Hypothalamus (tissue), 51 donors: ENCODE measurements around the gene AMD1.
"Not testable (repeated sequence)": the region's sequence is repeated elsewhere in the genome, so short reads cannot be mapped to it uniquely, and the experiment has no call there.

ENCODE experiments used
- DNase-seq, 51 donors: peaks; one replicate each; lab custom pipeline; 2025; lab: John Stamatoyannopoulos, UW

AMD1 gene

GRCh38 chr6:110873981-110874879, at the start of gene AMD1:
TSS of gene AMD1 (plus strand) at chr6:110874785. CDS start at chr6:110875106, 321 bp downstream.
- DNase-seq = peak; percentile 43 to 99 (median 95)

- no peak for DNase-seq
Observed at GRCh38 chr6:110826236-110827129, 48.1 kb upstream of the AMD1 start.

GRCh38 chr6:110828396-110828795, 46.2 kb upstream of the AMD1 start:
- no peak for DNase-seq

- no peak for DNase-seq
Observed at GRCh38 chr6:110831405-110831804, 43.2 kb upstream of the AMD1 start.

- no peak for DNase-seq
Observed at GRCh38 chr6:110833831-110834230, 40.8 kb upstream of the AMD1 start.

- DNase-seq = not testable (repeated sequence)
Observed at GRCh38 chr6:110835751-110836150, 38.8 kb upstream of the AMD1 start.

- DNase-seq = no peak
Observed at GRCh38 chr6:110841266-110841665, 33.3 kb upstream of the AMD1 start.

GRCh38 chr6:110849781-110850180, 24.8 kb upstream of the AMD1 start:
- DNase-seq = no peak

GRCh38 chr6:110852773-110853172, 21.8 kb upstream of the AMD1 start:
- no peak for DNase-seq

- no peak for DNase-seq
Observed at GRCh38 chr6:110853754-110854477, 20.7 kb upstream of the AMD1 start.

GRCh38 chr6:110856296-110856695, 18.3 kb upstream of the AMD1 start:
- no peak for DNase-seq

- no peak for DNase-seq
Observed at GRCh38 chr6:110858016-110858415, 16.6 kb upstream of the AMD1 start.

- DNase-seq = no peak
Observed at GRCh38 chr6:110858562-110859214, 15.9 kb upstream of the AMD1 start.

GRCh38 chr6:110859335-110859792, 15.2 kb upstream of the AMD1 start:
- DNase-seq = peak in 4 of 51 donors; percentile 4 to 19 (median 7)

GRCh38 chr6:110864824-110865223, 9.8 kb upstream of the AMD1 start:
- DNase-seq = no peak

- peak in 21 of 51 donors; percentile 13 to 82 (median 49) for DNase-seq
Observed at GRCh38 chr6:110874880-110875547, 429 bp downstream of the AMD1 start.

- DNase-seq = peak in 33 of 51 donors; percentile 17 to 81 (median 47)
Observed at GRCh38 chr6:110875548-110876169, 1.1 kb downstream of the AMD1 start.

GRCh38 chr6:110876170-110876773, 1.7 kb downstream of the AMD1 start:
- DNase-seq = peak in 50 of 51 donors; percentile 16 to 87 (median 73)
